ENCODE measurements around the gene ZNF780A.

ZNF780A gene

GRCh38 chr19:40090241-40091204 lies at the start of gene ZNF780A:
Gene ZNF780A (minus strand): TSS chr19:40090943. CDS start chr19:40084753, 6,190 bp downstream.
- Histone ChIP-seq H3K9me3 (replicated peaks; ENCODE audit: insufficient read depth, low read length) (no peaks in the 10 kb centered on the region), H2AFZ (ENCODE audit: low read length) (peak within 1 kb of the TSS; percentile 88), H3K4me2 (ENCODE audit: low read depth, low read length) (peak within 1 kb of the TSS; percentile 81), H3K27ac (ENCODE audit: low read length) (peak within 1 kb of the TSS; percentile 63), H3K4me1 (ENCODE audit: low read length) (peaks cover 27% of the 10 kb centered on the region), H3K79me2 (ENCODE audit: low read length) (peaks cover 49% of the 10 kb centered on the region), H3K27me3 (replicated peaks; ENCODE audit: insufficient read depth, low read length) (no peaks in the 10 kb centered on the region), H3K4me3 (ENCODE audit: low read length) (peak within 1 kb of the TSS; percentile 88), H3K36me3 (replicated peaks; ENCODE audit: insufficient read depth, low read length) (no peaks in the 10 kb centered on the region), H3F3A (ENCODE audit: insufficient read depth, low read length) (peaks cover 21% of the 10 kb centered on the region), H4K20me1 (ENCODE audit: insufficient read depth, low read length) (no peaks in the 10 kb centered on the region), H3K9me2 (replicated peaks; ENCODE audit: insufficient read depth, low read length) (no peaks in the 10 kb centered on the region), H3K9ac (ENCODE audit: low read length) (peak within 1 kb of the TSS; percentile 80)
- TF ChIP-seq CTCF (IDR thresholded peaks at IDR 0.05; ENCODE audit: low read length) (no peak), EZH2phosphoT487 (IDR thresholded peaks at IDR 0.05; ENCODE audit: low read length) (no peak)
- peak; percentile 76 for DNase-seq

GRCh38 chr19:40139533-40140287 lies 49.0 kb upstream of the ZNF780A start:
- Histone ChIP-seq H3F3A (ENCODE audit: insufficient read depth, low read length) (peaks cover 38% of the 10 kb centered on the region), H3K4me2 (ENCODE audit: low read depth, low read length) (0 out of 2 replicates have a peak overlapping the region, but pooled peaks have one; percentile 3), H3K4me1 (ENCODE audit: low read length) (peaks cover 24% of the 10 kb centered on the region), H3K9ac (ENCODE audit: low read length) (no peak overlapping the region), H3K27me3 (replicated peaks; ENCODE audit: insufficient read depth, low read length) (no peaks in the 10 kb centered on the region), H3K4me3 (ENCODE audit: low read length) (no peak overlapping the region), H3K79me2 (ENCODE audit: low read length) (peaks cover 83% of the 10 kb centered on the region), H3K36me3 (replicated peaks; ENCODE audit: insufficient read depth, low read length) (no peaks in the 10 kb centered on the region; the same call in 1 of the 2 replicates), H2AFZ (ENCODE audit: low read length) (no peak overlapping the region), H3K9me2 (replicated peaks; ENCODE audit: insufficient read depth, low read length) (no peaks in the 10 kb centered on the region), H3K9me3 (replicated peaks; ENCODE audit: insufficient read depth, low read length) (no peaks in the 10 kb centered on the region), H4K20me1 (ENCODE audit: insufficient read depth, low read length) (no peaks in the 10 kb centered on the region), H3K27ac (ENCODE audit: low read length) (no peak overlapping the region)
- TF ChIP-seq CTCF (IDR thresholded peaks at IDR 0.05; ENCODE audit: low read length) (peak; percentile 81), EZH2phosphoT487 (IDR thresholded peaks at IDR 0.05; ENCODE audit: low read length) (no peak), EZH2 (optimal IDR thresholded peaks at IDR 0.05; ENCODE audit: low read depth, low read length) (no peak)
- peak; percentile 65 for DNase-seq

- no peak overlapping the region for H2AFZ ChIP-seq (ENCODE audit: low read length)
- no peaks in the 10 kb centered on the region; the same call in 1 of the 2 replicates for H3K36me3 ChIP-seq (replicated peaks; ENCODE audit: insufficient read depth, low read length)
- TF ChIP-seq EZH2 (optimal IDR thresholded peaks at IDR 0.05; ENCODE audit: low read depth, low read length) (no peak), CTCF (IDR thresholded peaks at IDR 0.05; ENCODE audit: low read length) (no peak), EZH2phosphoT487 (IDR thresholded peaks at IDR 0.05; ENCODE audit: low read length) (no peak)
- H3K27ac ChIP-seq (ENCODE audit: low read length): no peak overlapping the region
- no peaks in the 10 kb centered on the region for H3K9me2 ChIP-seq (replicated peaks; ENCODE audit: insufficient read depth, low read length)
- H3K9ac ChIP-seq (ENCODE audit: low read length): no peak overlapping the region
- H3K9me3 ChIP-seq (replicated peaks; ENCODE audit: insufficient read depth, low read length): no peaks in the 10 kb centered on the region
- no peaks in the 10 kb centered on the region for H3K27me3 ChIP-seq (replicated peaks; ENCODE audit: insufficient read depth, low read length)
- H4K20me1 ChIP-seq (ENCODE audit: insufficient read depth, low read length): no peaks in the 10 kb centered on the region; the same call in 1 of the 2 replicates
- no peak overlapping the region for H3K4me2 ChIP-seq (ENCODE audit: low read depth, low read length)
- H3K4me3 ChIP-seq (ENCODE audit: low read length): no peak overlapping the region
- peaks cover 12% of the 10 kb centered on the region; the same call in 1 of the 2 replicates for H3F3A ChIP-seq (ENCODE audit: insufficient read depth, low read length)
- peaks cover 20% of the 10 kb centered on the region for H3K4me1 ChIP-seq (ENCODE audit: low read length)
- peaks cover 84% of the 10 kb centered on the region for H3K79me2 ChIP-seq (ENCODE audit: low read length)
- DNase-seq: no peak
These were observed 46.1 kb upstream of the ZNF780A start for GRCh38 chr19:40136818-40137217.
